Astrocyte (in vitro differentiated cells and primary cell): Measurements from ENCODE around the gene CAPS.

Experiments
- CTCF ChIP-seq: IDR thresholded peaks from 2 replicates; pipeline ENCODE4 v1.5.1; 2011; ENCODE audit warnings: low read depth, mild to moderate bottlenecking, inconsistent platforms, low read length, moderate library complexity; ENCODE audit not compliant: insufficient read depth
- EZH2 ChIP-seq: IDR thresholded peaks from 2 replicates; pipeline ENCODE4 v1.6.1; 2012; ENCODE audit warnings: mild to moderate bottlenecking, low read length, inconsistent platforms; ENCODE audit not compliant: insufficient read depth

- TF ChIP-seq EZH2 = no peak
- TF ChIP-seq CTCF = no peak
These were observed 44.7 kb downstream of the CAPS start for GRCh38 chr19:5958851-5959122.
